GM12874 (cell line): Measurements from ENCODE around the gene WDR5.

Experiments used
- TF ChIP-seq, protein P1 (sequence below): IDR thresholded peaks from 2 replicates; pipeline ENCODE4 v1.5.1; 2011; ENCODE audit warnings: low read depth, mild to moderate bottlenecking, control low read depth, low read length, moderate library complexity; ENCODE audit not compliant: insufficient read depth

The WDR5 gene

DNA sequence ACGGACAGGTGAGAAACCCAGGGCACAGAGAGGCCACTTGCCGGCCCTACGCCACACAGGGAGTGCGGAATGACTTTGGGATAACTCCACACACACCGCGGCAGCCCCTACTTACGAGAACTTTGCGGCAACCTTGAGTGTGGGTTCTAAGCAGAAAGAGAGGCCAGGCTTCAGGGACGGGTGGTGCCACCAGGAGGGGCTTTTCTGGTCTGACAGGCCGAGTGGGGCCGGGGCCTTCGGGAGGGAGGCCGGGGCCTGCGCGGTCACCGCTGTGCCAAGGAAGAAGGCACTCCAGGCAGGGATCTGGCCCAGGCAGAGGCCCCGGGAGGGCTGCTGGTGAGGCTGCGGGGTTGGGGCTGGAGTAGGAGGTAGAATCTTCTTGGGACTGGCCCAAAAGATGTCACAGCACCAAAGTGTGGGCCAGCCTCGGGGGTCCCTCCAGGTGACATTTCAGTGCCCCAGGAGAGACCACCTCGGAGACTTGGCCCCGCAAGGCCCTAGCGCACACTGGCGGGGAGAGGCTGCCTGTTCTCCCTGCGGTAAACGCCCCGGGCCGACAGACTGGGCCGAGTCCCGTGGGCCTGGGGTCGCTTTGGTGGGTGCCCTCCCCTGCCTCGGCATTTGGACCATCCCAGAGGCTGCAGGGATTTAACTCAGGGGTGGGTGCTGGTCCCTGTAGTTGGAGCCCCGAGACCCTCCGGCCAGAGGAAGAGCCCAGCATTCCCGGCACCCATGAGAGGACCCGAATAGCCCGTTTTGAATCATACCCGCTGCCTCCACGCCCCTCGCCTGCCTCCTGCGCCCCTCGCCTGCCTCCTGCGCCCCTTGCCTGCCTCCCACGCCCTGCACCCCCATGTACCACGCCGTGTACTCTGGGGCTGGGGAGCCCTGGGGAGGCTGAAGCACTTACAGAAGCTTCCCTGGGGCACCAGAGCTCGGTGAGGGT is 37.5 kb downstream of the WDR5 start:
- TF ChIP-seq, protein P1, sequence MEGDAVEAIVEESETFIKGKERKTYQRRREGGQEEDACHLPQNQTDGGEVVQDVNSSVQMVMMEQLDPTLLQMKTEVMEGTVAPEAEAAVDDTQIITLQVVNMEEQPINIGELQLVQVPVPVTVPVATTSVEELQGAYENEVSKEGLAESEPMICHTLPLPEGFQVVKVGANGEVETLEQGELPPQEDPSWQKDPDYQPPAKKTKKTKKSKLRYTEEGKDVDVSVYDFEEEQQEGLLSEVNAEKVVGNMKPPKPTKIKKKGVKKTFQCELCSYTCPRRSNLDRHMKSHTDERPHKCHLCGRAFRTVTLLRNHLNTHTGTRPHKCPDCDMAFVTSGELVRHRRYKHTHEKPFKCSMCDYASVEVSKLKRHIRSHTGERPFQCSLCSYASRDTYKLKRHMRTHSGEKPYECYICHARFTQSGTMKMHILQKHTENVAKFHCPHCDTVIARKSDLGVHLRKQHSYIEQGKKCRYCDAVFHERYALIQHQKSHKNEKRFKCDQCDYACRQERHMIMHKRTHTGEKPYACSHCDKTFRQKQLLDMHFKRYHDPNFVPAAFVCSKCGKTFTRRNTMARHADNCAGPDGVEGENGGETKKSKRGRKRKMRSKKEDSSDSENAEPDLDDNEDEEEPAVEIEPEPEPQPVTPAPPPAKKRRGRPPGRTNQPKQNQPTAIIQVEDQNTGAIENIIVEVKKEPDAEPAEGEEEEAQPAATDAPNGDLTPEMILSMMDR: no peak

DNA sequence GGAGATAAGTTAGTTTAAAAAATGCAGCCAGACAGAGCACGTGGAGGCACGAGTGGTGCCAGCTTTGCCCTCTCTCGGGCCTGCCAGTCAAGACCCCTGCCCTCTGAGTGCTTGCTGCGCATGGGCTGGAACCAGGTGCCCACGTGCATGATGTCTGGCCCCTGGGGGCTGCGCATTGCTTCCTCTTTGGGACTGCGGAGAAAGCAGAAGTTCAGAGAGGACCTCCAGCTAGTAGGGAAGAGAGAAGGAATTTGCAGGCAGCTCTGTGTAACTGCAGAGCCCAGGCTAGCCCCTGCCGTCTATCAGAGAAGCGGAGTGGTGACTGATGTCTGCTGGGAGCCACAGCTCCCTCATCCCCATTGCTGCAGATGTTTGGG is 38.2 kb downstream of the WDR5 start:
- TF ChIP-seq, protein P1: no peak

DNA sequence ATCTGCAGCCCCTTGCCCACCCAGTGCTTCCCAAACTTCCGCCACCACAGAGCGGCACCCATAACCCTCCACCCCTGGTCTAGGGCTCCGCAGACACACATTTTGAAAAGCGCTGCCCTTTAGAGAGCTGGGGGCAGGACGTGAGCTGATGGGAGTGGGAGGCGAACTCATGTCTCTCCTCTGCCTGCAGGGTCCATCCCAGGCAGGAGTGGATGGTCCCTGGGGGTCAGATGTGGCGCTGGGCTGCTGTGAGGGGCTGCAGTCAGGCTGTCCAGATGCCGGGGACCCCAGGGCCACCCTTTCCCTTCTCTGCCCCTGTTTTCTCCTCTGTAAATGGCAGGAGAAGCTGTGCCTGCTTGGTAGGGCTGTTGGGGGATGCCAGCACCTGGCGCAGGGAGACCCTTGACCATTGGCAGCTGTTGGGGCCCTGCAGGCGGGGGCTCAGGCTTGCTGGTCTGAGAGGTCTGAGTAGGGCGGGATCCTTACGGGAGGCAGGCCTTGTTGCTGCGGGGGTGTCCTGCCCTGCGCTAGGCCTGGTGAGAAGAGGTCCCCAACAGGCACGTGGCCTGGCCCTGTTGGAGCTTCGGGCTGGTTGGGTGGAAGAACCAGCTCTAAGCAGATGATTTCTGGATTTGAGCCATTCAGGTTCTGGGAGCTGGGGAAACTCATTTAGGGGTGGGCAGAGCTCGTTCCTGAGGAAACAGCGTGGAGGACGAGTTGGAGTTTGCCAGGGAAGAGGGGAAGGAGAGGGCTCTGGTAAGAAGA is 38.8 kb downstream of the WDR5 start:
- TF ChIP-seq, protein P1: no peak

DNA sequence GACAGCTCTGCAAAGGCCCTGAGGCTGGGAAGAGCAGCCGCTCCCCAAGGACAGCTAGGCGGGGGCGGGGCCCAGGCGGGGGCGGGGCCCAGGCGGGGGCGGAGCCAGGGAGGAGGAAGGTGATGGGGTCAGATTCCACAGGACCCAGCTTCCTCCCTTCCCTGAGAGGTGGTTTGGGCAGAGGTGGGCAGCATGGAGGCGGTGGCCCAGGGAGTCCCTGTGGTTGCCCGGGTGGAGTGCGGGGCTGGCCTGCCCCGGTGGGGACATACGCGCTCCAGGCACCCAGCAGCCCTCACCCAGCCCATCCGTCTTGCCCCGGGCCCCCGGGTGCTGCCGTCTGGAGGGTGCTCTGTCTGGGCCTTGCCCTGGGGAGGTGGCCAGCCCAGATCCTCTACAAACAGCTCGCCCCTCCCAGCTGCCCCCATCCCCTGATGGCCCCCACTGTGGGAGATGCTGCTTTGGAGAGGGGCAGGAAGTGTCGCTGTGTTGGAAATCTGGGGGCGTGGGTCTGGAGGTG is 39.5 kb downstream of the WDR5 start:
- TF ChIP-seq, protein P1: no peak

DNA sequence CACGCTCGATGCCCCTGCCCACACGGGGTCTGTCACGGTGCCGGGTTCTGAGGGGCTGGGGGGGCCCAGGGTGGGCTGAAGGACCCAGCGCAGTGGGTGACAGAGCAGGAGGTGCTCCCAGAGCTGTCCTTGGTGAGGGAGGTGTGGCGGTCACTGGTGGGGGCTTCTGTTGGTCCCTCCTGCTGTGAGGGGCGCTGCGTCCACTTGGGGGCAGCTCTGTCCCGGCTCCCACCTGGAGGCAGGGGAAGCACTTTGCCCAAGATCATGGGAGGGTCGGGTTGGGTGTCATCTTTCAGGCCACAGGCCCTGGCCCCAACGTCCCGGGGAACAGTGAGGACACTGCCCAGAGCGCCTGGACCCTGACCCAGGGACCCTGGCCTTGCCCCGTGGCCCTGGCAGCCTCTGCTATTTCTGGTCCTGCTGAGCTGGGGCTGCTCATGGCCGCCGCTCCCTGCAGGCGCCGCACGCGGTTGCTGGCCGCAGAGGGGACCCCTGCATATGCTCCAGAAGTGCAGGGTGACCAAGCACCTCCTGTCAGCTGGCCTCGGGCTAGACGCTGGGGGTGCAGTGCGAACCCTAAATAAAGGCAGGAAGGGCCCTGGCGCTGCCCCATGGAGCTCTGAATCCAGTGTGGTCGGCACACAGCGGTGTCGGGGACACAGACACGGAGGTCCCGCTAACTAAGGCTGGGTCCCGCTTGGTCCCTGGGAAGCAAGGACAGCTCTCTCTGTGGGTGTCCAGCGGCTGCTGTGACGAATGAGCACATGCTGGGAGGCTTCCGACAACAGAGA is 40.1 kb downstream of the WDR5 start:
- TF ChIP-seq, protein P1: no peak

DNA sequence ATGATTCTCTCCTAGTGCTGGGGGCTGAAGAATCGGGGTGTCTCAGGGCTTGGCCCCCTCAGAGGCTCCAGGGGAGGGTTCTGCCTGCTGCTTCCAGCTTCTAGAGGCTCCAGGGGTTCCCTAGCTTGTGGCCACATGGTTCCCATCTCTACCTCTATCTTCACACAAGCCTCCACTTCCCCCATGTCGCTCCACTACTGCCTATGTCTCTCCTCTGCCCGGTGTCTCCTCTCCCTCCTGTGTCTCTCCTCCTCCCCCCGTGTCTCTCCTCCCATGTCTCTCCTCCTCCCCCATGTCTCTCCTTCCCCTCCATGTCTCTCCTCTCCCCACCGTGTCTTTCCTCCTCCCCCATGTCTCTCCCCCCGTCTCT is 40.7 kb downstream of the WDR5 start:
- TF ChIP-seq, protein P1: no peak
